NT2/D1 (cell line): ENCODE data around the gene ABCF3.
"Not testable (repeated sequence)": the region's sequence is repeated elsewhere in the genome, so short reads cannot be mapped to it uniquely, and the experiment has no call there.

ENCODE experiments used
- DNase-seq: peaks from one replicate; pipeline ENCODE4 v3.0.0-alpha.2; 2011; ENCODE audit warnings: low read depth, low spot score
- H3K27me3 ChIP-seq: 2 replicates; pipeline ENCODE4 v1.6.0; 2011; ENCODE audit warnings: mild to moderate bottlenecking; ENCODE audit not compliant: insufficient read length, insufficient read depth
- H3K36me3 ChIP-seq: 2 replicates; pipeline ENCODE4 v1.6.1; 2011; ENCODE audit warnings: mild to moderate bottlenecking, low read length, mixed read lengths; ENCODE audit not compliant: insufficient read depth, insufficient read length
- H3K4me1 ChIP-seq: 2 replicates; pipeline ENCODE4 v1.5.1; 2011; ENCODE audit not compliant: insufficient read depth, insufficient read length
- H3K4me3 ChIP-seq: 2 replicates; pipeline ENCODE4 v1.5.1; 2011; ENCODE audit warnings: low read depth; ENCODE audit not compliant: insufficient read length
- H3K9ac ChIP-seq: 2 replicates; pipeline ENCODE4 v1.6.0; 2011; ENCODE audit warnings: low read depth; ENCODE audit not compliant: insufficient read length
- H3K9me3 ChIP-seq: 2 replicates; pipeline ENCODE4 v1.5.1; 2011; ENCODE audit warnings: mild to moderate bottlenecking, low read length; ENCODE audit not compliant: insufficient read depth
- SUZ12 ChIP-seq: IDR thresholded peaks from 2 replicates; pipeline ENCODE4 v1.6.1; 2011; ENCODE audit not compliant: insufficient read length, insufficient read depth; ENCODE audit errors: extremely low read depth
- YY1 ChIP-seq: IDR thresholded peaks from 2 replicates; pipeline ENCODE4 v1.6.1; 2011; ENCODE audit not compliant: insufficient read length, insufficient read depth
- ZNF274 ChIP-seq: IDR thresholded peaks from 2 replicates; pipeline ENCODE4 v1.6.1; 2011; ENCODE audit warnings: mild to moderate bottlenecking, low read depth, low read length

ABCF3 gene

DNA sequence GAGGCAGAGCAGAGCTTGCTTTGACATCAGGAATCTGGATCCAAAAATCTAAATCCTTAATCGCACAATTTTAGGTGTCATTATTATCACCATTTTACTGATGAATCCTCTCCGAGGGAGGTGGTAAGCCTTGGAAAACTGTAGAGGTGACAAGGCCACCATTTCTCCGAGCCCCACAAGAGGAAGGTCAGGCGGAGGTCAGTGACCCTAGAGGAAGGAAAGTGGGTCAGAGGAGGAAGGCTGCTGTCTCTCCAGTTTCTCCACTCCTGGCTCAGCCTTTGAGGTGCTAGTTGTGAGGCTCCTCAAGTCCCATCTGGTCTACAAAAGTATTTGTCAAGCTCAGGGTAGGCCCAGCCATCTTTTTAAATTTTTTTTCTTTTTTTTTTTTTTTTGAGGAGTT, 27.6 kb upstream of the ABCF3 start:
- Histone ChIP-seq H3K36me3 (peaks cover 37% of the 10 kb centered on the region), H3K9ac (no peak overlapping the region), H3K4me3 (no peak overlapping the region), H3K4me1 (peaks cover 7% of the 10 kb centered on the region), H3K27me3 (no peaks in the 10 kb centered on the region), H3K9me3 (no peaks in the 10 kb centered on the region)
- DNase-seq: no peak
- TF ChIP-seq ZNF274: no peak
- no peak for TF ChIP-seq SUZ12
- no peak for TF ChIP-seq YY1

GRCh38 chr3:184160456-184160855, 25.5 kb upstream of the ABCF3 start:
- no peak overlapping the region for H3K9ac ChIP-seq
- TF ChIP-seq SUZ12: no peak
- TF ChIP-seq YY1: no peak
- TF ChIP-seq ZNF274: no peak
- H3K4me3 ChIP-seq: no peak overlapping the region
- peaks cover 58% of the 10 kb centered on the region for H3K36me3 ChIP-seq
- no peaks in the 10 kb centered on the region for H3K27me3 ChIP-seq
- peaks cover 7% of the 10 kb centered on the region for H3K4me1 ChIP-seq
- no peak for DNase-seq
- H3K9me3 ChIP-seq: no peaks in the 10 kb centered on the region

- H3K9ac ChIP-seq, H3K4me3 ChIP-seq, H3K4me1 ChIP-seq, DNase-seq, H3K27me3 ChIP-seq, H3K9me3 ChIP-seq: not testable (repeated sequence)
- peaks cover 79% of the 10 kb centered on the region for H3K36me3 ChIP-seq
Observed at GRCh38 chr3:184162571-184163070, 23.4 kb upstream of the ABCF3 start.

- TF ChIP-seq YY1 (no peak), ZNF274 (no peak), SUZ12 (no peak)
- DNase-seq: no peak
- Histone ChIP-seq H3K9ac (no peak overlapping the region), H3K4me1 (peaks cover 3% of the 10 kb centered on the region), H3K27me3 (no peaks in the 10 kb centered on the region), H3K36me3 (peaks cover 89% of the 10 kb centered on the region), H3K4me3 (no peak overlapping the region), H3K9me3 (no peaks in the 10 kb centered on the region)
Observed at GRCh38 chr3:184164648-184165330, 21.2 kb upstream of the ABCF3 start.

DNA sequence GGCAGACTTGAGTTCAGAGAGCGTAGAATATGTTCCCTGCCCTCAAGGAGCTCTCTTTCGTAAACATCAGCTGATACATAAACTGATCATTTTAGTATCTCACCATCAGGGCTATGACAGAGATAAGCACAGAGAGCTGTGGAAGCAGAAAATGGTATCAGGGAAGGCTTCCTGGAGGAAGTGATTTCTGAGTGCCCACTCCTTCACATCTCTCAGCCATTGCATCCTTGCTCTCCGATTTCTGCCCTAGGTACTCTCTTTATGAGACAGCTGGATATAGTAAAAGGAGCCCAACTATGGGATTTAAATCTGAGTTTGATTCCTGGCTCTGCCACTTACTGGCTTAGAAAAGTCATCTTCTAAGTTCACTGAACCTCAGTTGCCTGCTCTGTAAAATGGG, 20.5 kb upstream of the ABCF3 start:
- Histone ChIP-seq H3K4me3 (no peak overlapping the region), H3K4me1 (peaks cover 2% of the 10 kb centered on the region), H3K27me3 (no peaks in the 10 kb centered on the region), H3K36me3 (peaks cover 91% of the 10 kb centered on the region), H3K9ac (no peak overlapping the region), H3K9me3 (no peaks in the 10 kb centered on the region)
- TF ChIP-seq SUZ12 (no peak), ZNF274 (no peak), YY1 (no peak)
- no peak for DNase-seq

GRCh38 chr3:184166671-184167070, 19.3 kb upstream of the ABCF3 start:
- H3K36me3 ChIP-seq: peaks cover 94% of the 10 kb centered on the region
- no peak overlapping the region for H3K4me3 ChIP-seq
- no peak for DNase-seq
- H3K4me1 ChIP-seq: peaks cover 9% of the 10 kb centered on the region
- H3K9ac ChIP-seq: no peak overlapping the region
- H3K27me3 ChIP-seq: no peaks in the 10 kb centered on the region
- TF ChIP-seq ZNF274: no peak
- TF ChIP-seq SUZ12: no peak
- no peak for TF ChIP-seq YY1
- no peaks in the 10 kb centered on the region for H3K9me3 ChIP-seq

DNA sequence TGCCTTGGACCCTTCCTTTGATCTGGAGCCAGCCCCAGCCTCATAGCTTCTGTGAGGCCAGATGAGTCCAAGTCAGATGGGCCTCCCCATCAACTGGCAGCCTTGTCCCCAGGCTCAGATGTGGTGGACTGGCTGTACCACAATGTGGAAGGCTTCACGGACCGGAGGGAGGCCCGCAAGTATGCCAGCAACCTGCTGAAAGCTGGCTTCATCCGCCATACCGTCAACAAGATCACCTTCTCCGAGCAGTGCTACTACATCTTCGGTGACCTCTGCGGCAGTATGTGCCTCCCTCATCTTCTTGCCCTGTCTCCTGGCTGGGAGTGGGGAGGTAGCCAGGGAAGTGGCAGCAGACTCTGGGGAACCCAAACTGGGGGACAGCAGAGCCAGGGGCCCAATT, 18.2 kb upstream of the ABCF3 start:
- Histone ChIP-seq H3K9ac (no peak overlapping the region), H3K27me3 (no peaks in the 10 kb centered on the region), H3K9me3 (no peaks in the 10 kb centered on the region), H3K4me1 (peaks cover 13% of the 10 kb centered on the region), H3K4me3 (no peak overlapping the region), H3K36me3 (peaks cover 94% of the 10 kb centered on the region)
- TF ChIP-seq YY1: no peak
- TF ChIP-seq SUZ12: no peak
- no peak for TF ChIP-seq ZNF274
- no peak for DNase-seq
